ENCODE data around the gene TMEM82.

Gene TMEM82

GRCh38 chr1:15785683-15786082 lies 43.4 kb downstream of the TMEM82 start:
- TF ChIP-seq CTCF (conservative IDR thresholded peaks at IDR 0.05) = no peak
- H3K27ac ChIP-seq = no peak overlapping the region

GRCh38 chr1:15786581-15786980 lies 44.3 kb downstream of the TMEM82 start:
- H3K27ac ChIP-seq = no peak overlapping the region
- no peak for TF ChIP-seq CTCF (conservative IDR thresholded peaks at IDR 0.05)

- H3K27ac ChIP-seq = no peak overlapping the region
Measured at GRCh38 chr1:15788624-15789301, 46.5 kb downstream of the TMEM82 start.

GRCh38 chr1:15796086-15796462 lies 53.8 kb downstream of the TMEM82 start:
- H3K27ac ChIP-seq = peak overlapping the region; percentile 71
- no peak for TF ChIP-seq CTCF (conservative IDR thresholded peaks at IDR 0.05)

More at GRCh38 chr1:15788624-15789301, 46.5 kb downstream of the TMEM82 start:
- no peak for TF ChIP-seq CTCF (conservative IDR thresholded peaks at IDR 0.05)

All from VCaP (cell line).